NCI-H1436 treated with DMSO at 0.1 percent for 48 hours (cell line): Measurements from ENCODE around the gene GSTM3.
A peak's percentile ranks its signal among the peaks of the same experiment; 100 is the strongest.
"Not testable (repeated sequence)": the region's sequence is repeated elsewhere in the genome, so short reads cannot be mapped to it uniquely, and the experiment has no call there.

ENCODE experiments used
- DNase-seq: peaks from one replicate; lab custom pipeline; 2025; lab: John Stamatoyannopoulos, UW

GSTM3 gene

GRCh38 chr1:109762039-109762585, 21.3 kb upstream of the GSTM3 start:
- no peak for DNase-seq

DNA sequence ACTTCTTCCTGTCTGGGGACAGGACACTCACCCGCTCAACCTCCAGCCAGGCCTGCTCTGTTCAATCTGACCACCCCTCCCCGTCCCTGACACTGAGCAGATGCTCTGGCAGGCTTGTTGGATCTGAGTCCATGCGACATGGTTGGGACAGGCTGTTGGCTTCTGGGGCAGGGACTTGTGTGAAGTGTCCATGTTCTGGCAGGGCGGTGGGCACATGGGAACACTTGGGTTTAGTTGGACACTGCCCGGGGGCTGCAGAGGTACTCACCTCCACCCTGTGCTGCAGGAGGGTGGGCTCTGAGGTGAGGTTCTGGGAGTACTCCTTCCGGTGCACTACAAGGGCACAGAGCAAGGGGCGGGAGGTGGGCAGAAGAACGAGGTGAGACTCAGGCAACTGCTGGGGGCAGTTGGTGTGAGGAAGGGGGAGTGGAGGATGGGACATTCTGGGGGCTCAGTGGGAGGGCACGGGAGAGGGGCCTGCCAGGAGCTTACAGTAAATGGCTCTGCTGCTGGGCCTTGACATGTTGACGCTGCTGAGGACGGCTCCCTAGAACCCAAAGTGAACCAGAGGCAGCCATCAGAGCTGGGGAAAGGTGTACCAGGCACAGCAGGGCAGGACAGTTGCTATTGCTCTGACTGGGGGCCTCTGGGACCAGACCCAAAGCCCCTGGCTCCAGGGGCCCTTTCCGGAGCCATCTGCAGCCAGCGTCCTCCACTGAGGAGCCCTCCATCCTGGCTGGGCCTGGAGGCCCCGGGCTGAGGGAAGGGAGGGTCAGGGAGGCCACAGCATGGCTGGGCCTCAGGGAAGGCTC, 20.6 kb upstream of the GSTM3 start:
- no peak for DNase-seq

DNA sequence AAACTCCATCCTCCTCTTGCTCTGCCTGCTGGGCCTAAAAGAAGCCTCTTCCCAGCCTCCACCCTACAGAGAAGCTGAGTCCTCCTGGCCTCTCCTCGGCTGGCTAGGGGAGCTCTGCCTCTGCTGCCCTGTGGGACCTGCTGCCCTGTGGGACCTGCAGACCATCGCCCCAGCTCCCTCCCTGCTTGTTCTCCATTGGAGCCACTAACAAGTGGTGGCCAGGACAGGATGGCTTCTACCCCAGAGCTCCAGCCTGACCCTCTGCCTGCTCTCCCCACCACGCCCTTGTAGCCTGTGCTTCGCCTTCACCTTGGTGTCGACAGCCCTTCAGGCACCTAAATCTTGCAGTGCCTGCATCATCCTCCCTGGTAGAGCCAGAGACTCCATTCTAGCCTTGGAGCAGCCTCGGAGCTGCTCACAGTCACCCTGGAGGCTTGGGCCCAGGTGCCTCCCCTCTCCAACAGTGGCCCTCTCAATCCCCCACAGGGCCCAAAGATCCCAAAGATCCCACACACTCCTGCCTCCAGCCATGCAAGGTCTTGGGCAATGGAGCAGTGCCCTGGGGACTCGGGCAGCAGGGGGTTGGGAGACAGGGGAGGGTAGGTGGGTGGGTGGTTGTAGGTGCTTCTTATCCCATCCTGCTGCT, 19.9 kb upstream of the GSTM3 start:
- no peak for DNase-seq

GRCh38 chr1:109759513-109760334, 18.9 kb upstream of the GSTM3 start:
- DNase-seq = no peak

- no peak for DNase-seq
Observed at GRCh38 chr1:109757936-109758786, 17.3 kb upstream of the GSTM3 start.

GRCh38 chr1:109756848-109757521, 16.1 kb upstream of the GSTM3 start:
- DNase-seq = no peak

- DNase-seq = not testable (repeated sequence)
Observed at GRCh38 chr1:109756325-109756724, 15.5 kb upstream of the GSTM3 start.

DNA sequence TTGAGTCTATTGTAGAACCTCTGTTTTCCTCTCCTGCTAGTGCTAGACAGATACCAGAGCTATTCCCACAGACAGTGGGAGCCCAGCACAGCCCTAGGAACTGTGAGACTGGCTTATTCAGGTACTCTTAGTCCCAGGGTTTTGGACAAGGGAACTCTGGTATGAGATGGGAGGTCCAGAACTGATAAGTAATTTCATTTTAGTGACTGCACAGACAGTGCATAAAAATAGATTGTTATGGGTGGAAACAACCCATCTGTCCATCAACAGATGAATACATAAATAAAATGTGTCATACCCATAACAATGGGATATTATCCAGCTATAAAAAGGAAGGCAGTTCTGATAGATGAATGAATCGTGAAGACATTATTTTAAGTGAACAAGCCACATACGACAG, 13.9 kb upstream of the GSTM3 start:
- DNase-seq = no peak

GRCh38 chr1:109751531-109752260, 10.9 kb upstream of the GSTM3 start:
- no peak for DNase-seq

GRCh38 chr1:109750920-109751319, 10.1 kb upstream of the GSTM3 start:
- no peak for DNase-seq

DNA sequence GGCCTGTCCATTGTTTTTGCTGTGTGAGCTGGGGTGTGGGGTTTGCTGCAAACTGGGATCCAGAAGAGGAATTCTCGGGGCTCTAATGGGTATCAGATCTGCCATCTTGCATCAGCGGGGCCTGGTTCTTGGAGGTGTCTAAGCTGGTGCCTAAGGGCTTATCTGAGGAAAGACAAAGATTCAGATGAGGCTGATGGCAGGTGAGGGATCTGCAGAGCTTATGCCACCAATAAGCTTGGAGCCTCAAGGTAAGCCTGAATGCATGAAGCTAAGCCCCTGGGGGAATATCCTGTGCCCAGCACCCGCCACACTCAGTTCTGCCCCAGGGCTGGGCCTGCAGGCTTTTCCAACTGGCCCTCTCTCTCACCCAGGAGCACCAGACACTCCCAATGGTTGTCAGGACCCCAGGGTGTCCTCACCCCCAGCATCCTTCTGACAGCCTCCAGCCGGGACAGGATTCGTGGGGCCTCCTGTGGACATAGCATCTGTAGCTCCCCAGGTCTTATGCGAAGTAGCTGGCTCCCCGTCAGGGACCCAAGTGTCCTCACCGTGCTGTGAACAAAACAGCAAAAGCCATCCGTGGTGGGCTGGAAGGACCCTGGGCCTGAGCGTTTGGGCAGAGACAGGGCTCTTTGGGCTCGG, 9.5 kb upstream of the GSTM3 start:
- no peak for DNase-seq

DNA sequence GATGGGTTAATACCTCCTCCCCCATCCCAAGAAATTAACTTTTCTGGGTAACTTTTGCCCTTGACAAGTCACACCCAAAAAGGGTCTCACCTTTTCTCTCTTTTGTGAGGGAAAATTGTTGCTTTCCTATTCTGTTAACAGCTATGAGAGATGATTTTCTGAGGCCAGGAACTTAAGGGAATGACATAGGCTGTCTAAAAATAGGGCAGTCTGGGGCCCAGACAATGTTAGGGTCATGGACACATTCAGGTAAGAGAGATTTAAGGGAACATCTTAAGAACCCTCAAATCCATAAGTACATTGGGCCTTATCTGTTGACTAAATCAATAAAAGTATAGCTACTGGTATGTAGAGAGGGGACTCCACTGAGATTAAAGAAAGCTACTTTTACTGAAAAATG, 8.4 kb upstream of the GSTM3 start:
- DNase-seq = no peak

DNA sequence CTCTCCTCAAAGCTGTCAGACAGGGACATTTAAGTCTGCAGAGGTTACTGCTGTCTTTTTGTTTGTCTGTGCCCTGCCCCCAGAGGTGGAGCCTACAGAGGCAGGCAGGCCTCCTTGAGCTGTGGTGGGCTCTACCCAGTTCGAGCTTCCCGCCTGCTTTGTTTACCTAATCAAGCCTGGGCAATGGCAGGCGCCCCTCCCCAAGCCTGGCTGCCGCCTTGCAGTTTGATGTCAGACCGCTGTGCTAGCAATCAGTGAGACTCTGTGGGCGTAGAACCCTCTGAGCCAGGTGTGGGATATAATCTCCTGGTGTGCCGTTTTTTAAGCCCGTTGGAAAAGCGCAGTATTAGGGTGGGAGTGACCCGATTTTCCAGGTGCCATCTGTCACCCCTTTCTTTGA, 7.5 kb upstream of the GSTM3 start:
- DNase-seq = not testable (repeated sequence)

DNA sequence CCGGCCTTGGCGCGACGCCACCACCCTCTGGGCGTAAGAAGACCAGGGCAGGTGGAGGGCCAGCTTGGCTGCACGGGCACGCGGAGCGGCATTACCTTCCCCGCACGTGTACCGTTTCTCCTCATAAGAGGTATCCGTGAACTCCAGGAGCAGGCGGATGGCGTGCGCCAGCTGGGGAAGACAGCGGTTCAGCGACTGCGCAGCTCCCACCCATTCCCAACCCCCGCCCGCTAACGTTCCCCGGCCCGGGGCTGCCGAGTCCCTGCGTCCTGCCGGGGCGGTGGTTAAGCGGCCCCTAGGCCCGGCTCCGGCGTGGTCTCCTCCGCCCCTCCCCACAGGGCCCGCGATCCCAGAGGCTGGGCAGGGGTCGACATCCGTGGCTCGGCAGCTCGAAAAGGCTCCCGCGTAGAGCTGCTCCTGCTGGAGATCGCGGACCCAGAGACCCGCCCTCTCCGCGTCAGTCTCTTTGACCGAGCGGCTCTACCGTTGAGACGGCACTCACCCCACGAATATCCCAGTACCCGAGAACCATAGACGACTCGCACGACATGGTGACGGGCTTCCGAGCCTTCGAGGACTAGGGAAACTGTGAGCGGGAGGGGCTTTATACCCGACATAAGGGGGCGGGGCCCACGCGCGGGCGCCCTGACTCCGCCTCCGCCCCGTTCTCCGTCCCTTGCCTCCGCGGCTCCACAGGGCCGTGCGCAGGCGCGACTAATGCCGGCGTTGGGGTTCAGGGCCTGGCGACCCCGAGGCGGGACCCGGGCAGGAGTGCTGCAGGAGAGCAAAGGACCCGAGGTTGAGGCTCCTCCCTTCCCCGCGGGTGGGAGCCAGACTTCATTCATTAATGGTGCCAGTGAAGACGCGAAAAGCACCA, 862 bp downstream of the GSTM3 start:
- peak; percentile 30 for DNase-seq

DNA sequence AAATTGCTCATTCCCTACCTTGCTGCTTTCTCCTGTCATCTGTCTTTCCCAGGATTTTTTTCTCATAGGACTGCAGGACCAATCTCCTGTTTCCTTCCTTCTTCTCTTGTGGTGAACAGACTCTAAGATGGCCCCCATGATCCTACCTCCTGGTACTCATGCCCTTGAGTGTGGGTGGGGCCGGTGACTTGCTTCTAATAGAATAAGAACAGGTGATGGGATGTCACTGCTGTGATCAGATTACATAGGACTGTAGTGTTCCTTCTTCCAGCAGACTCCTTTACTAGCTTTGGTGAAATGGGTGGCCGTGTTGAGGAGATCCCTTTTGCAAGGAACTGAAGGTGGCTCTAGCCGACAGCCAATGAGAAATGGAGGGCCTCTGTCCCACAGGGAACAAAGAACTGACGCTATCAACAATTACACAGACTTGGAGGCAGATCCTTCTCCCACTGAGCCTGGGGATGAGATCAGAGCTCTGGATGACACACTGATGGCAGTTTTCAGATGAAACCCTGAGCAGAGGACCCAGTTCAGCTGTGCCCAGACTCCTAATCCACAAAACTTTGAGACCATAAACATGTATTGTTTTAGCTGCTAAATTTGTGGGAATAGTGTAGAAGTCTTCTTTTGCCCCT, 7.5 kb downstream of the GSTM3 start:
- DNase-seq = no peak

GRCh38 chr1:109732390-109732881, 8.4 kb downstream of the GSTM3 start:
- no peak for DNase-seq

GRCh38 chr1:109730666-109731065, 10.2 kb downstream of the GSTM3 start:
- no peak for DNase-seq

- DNase-seq = no peak
Observed at GRCh38 chr1:109728870-109729269, 12.0 kb downstream of the GSTM3 start.
